Measurements from ENCODE around the gene SMG6. TPM values are rescaled to one million over a fixed set of nuclear protein-coding genes. Genes with fewer than 3 reads are reported as not detected.
A peak's percentile ranks its signal among the peaks of the same experiment; 100 is the strongest.

SMG6 gene
- total and polyA plus RNA-seq, 8 donors = 8.4 to 19.8 (median 12.1) TPM

GRCh38 chr17:2057760-2058585, 245.6 kb downstream of the SMG6 start:
- intact Hi-C loops (cut with DNase I) = loop anchor here in 1 of 3 donors (5.0 kb wide), 1 partner anchor 189 kb away; no protein-coding TSS in a partner anchor
- DNase-seq = peak in 3 of 6 donors; percentile 21 to 80 (median 68)
- H3K36me3 ChIP-seq = peaks cover 0 to 10% (median 0%) of the 10 kb centered on the region in 3 donors
- H3K4me1 ChIP-seq = peaks cover 0 to 8% (median 3%) of the 10 kb centered on the region in 3 donors
- no peak for FAIRE-seq
- WGBS, 2 donors = 27% methylated on average over 80 to 98 of the region's 98 CpGs
- no peak for ATAC-seq
- no peak for TF ChIP-seq CTCF (IDR thresholded peaks at IDR 0.05)
- peaks cover 0 to 3% (median 0%) of the 10 kb centered on the region in 4 donors for H3K27me3 ChIP-seq
- no peaks in the 10 kb centered on the region for H3K9me3 ChIP-seq
- peak overlapping the region in 2 of 4 donors; percentile 3 to 33 for H3K27ac ChIP-seq
- H3K4me3 ChIP-seq = peak overlapping the region in 1 of 4 donors; percentile 59

GRCh38 chr17:2057175-2057759, 246.3 kb downstream of the SMG6 start:
- peaks cover 0 to 8% (median 3%) of the 10 kb centered on the region in 3 donors for H3K4me1 ChIP-seq
- DNase-seq = peak in 3 of 6 donors; percentile 17 to 72 (median 69)
- intact Hi-C loops (cut with DNase I) = loop anchor here in 1 of 3 donors (5.0 kb wide), 1 partner anchor 190 kb away; no protein-coding TSS in a partner anchor
- WGBS, 2 donors = 12 to 13% methylated on average over 58 to 81 of the region's 81 CpGs
- H3K9me3 ChIP-seq = no peaks in the 10 kb centered on the region
- peak overlapping the region in 2 of 4 donors; percentile 4 to 59 for H3K4me3 ChIP-seq
- no peak for ATAC-seq
- no peak for TF ChIP-seq CTCF (IDR thresholded peaks at IDR 0.05)
- peak overlapping the region in 1 of 4 donors; percentile 8 for H3K27ac ChIP-seq
- H3K27me3 ChIP-seq = peaks cover 0 to 3% (median 0%) of the 10 kb centered on the region in 4 donors
- peaks cover 0 to 10% (median 0%) of the 10 kb centered on the region in 3 donors for H3K36me3 ChIP-seq
- no peak for FAIRE-seq

- H3K4me1 ChIP-seq = peaks cover 0 to 8% (median 3%) of the 10 kb centered on the region in 3 donors
- no peaks in the 10 kb centered on the region for H3K9me3 ChIP-seq
- peaks cover 0 to 7% (median 0%) of the 10 kb centered on the region in 3 donors for H3K36me3 ChIP-seq
- TF ChIP-seq CTCF (IDR thresholded peaks at IDR 0.05) = no peak
- intact Hi-C loops (cut with DNase I) = loop anchor here in 1 of 3 donors (5.0 kb wide), 1 partner anchor 191 kb away; no protein-coding TSS in a partner anchor
- DNase-seq (peak in 3 of 6 donors; percentile 28 to 81 (median 75)), ATAC-seq (peak in 1 of 4 donors; percentile 11), FAIRE-seq (no peak)
- peak overlapping the region in 2 of 4 donors; percentile 40 to 59 for H3K4me3 ChIP-seq
- 28 to 31% methylated on average over 79 to 85 of the region's 85 CpGs for WGBS, 2 donors
- peaks cover 0 to 3% (median 0%) of the 10 kb centered on the region in 4 donors for H3K27me3 ChIP-seq
- peak overlapping the region in 3 of 4 donors; percentile 18 to 38 (median 27) for H3K27ac ChIP-seq
Measured at GRCh38 chr17:2056206-2057174, 247.1 kb downstream of the SMG6 start.
